Fibroblast of lung (primary cell): ENCODE results near the gene NUP37. TPM values are rescaled to one million over a fixed set of nuclear protein-coding genes. Genes with fewer than 3 reads are reported as not detected.
A peak's percentile ranks its signal among the peaks of the same experiment; 100 is the strongest.

Experiments used
- DNase-seq, 2 donors: peaks; one replicate each; pipeline versions ENCODE4 v3.0.0 to v3.0.0-alpha.2; 2010; ENCODE audit warnings: low read depth in 2 of 2
- H2AFZ ChIP-seq: 2 replicates; pipeline ENCODE4 v1.5.1; 2012; ENCODE audit warnings: low read length, control low read depth, inconsistent platforms
- H3K27ac ChIP-seq: 2 replicates; pipeline ENCODE4 v1.5.1; 2011; ENCODE audit warnings: low read length, control low read depth; ENCODE audit not compliant: insufficient read depth
- H3K27me3 ChIP-seq: 2 replicates; pipeline ENCODE4 v1.5.1; 2011; ENCODE audit warnings: mild to moderate bottlenecking, low read length; ENCODE audit not compliant: control insufficient read depth, insufficient read depth
- H3K36me3 ChIP-seq: 2 replicates; pipeline ENCODE4 v1.5.1; 2011; ENCODE audit warnings: low read length; ENCODE audit not compliant: control insufficient read depth, insufficient read depth
- H3K4me1 ChIP-seq: 2 replicates; pipeline ENCODE4 v1.5.1; 2011; ENCODE audit warnings: low read length; ENCODE audit not compliant: control insufficient read depth, insufficient read depth; ENCODE audit errors: extremely low read depth
- H3K4me2 ChIP-seq: 2 replicates; pipeline ENCODE4 v1.5.1; 2011; ENCODE audit warnings: low read length, control low read depth; ENCODE audit not compliant: insufficient read depth; ENCODE audit errors: extremely low read depth
- H3K4me3 ChIP-seq, 4 experiments: fragments of 200-600 bp in 1 of 4; sonication (generic) in 1 of 4; replicated peaks in 1 of 4; 2 replicates each; pipeline ENCODE4 v1.5.1; 2011 to 2016; ENCODE audit warnings: low read length in 4 of 4, low read depth in 3 of 4, mild to moderate bottlenecking in 3 of 4, control low read depth in 2 of 4, inconsistent platforms in 1 of 4, mixed read lengths in 1 of 4; ENCODE audit not compliant: insufficient read depth in 1 of 4; ENCODE audit errors: control extremely low read depth in 1 of 4
- H3K79me2 ChIP-seq: 2 replicates; pipeline ENCODE4 v1.5.1; 2012; ENCODE audit warnings: mild to moderate bottlenecking, low read length, inconsistent platforms; ENCODE audit not compliant: control insufficient read depth, insufficient read depth
- H3K9ac ChIP-seq: 2 replicates; pipeline ENCODE4 v1.5.1; 2011; ENCODE audit warnings: mild to moderate bottlenecking, low read length, control low read depth; ENCODE audit not compliant: insufficient read depth
- H3K9me3 ChIP-seq: 2 replicates; pipeline ENCODE4 v1.5.1; 2012; ENCODE audit warnings: low read depth, low read length; ENCODE audit not compliant: control insufficient read depth, insufficient read depth
- H4K20me1 ChIP-seq: 2 replicates; pipeline ENCODE4 v1.5.1; 2011; ENCODE audit warnings: low read length; ENCODE audit not compliant: control insufficient read depth, insufficient read depth; ENCODE audit errors: extremely low read depth
- EZH2 ChIP-seq: IDR thresholded peaks from 2 replicates; pipeline ENCODE4 v1.5.1; 2012; ENCODE audit warnings: low read length, control low read depth, mild to moderate bottlenecking; ENCODE audit errors: missing control alignments
- polyA plus RNA-seq, 2 donors: library from polyadenylated mRNA; depleted of rRNA in 1 of 2; stranded (reverse) in 1 of 2; unstranded in 1 of 2; fragments of >200 nt; gene quantifications; 2 replicates each; pipeline ENCODE4 v1.2.1, GENCODE V29; 2011 to 2012; ENCODE audit warnings: missing spikeins in 1 of 2
- total RNA-seq: library from RNA; depleted of rRNA; stranded (reverse); fragments of >200 nt; gene quantifications from 2 replicates; pipeline ENCODE4 v1.2.1, GENCODE V29; 2014
- TF ChIP-seq, protein P1 (sequence below), 2 donors: IDR thresholded peaks in 1 of 2; conservative IDR thresholded peaks in 1 of 2; 1 replicate in 1 of 2; 2 replicates in 1 of 2; pipeline ENCODE4 v1.5.1; 2011 to 2012; ENCODE audit warnings: low read length in 2 of 2, control low read depth in 1 of 2, inconsistent platforms in 1 of 2, low read depth in 1 of 2, mild to moderate bottlenecking in 1 of 2

The NUP37 gene
- total and polyA plus RNA-seq, 2 donors (not counting 1 experiment from before 2014, with no cell fraction given), result 38.3 to 61.9 TPM

DNA sequence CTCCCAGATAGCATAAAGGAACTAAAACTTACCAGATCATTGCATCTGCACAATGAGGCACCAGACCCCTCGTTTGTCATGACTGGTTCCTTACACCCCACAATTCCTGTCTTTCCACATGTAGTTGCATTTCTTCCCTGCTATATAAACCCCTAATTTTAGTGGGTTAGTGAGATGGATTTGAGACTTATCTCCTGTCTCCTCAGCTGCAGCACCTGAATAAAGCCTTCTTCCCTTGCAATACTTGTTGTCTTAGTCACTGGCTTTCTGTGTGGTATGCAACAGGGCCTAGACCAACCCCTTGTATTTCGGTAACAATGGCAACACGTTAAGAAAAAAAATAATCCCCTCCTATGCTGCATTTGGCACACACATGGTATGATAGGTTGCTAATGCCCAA lies 13.0 kb downstream of the NUP37 start:
- no peak overlapping the region for H2AFZ ChIP-seq
- no peak for DNase-seq

DNA sequence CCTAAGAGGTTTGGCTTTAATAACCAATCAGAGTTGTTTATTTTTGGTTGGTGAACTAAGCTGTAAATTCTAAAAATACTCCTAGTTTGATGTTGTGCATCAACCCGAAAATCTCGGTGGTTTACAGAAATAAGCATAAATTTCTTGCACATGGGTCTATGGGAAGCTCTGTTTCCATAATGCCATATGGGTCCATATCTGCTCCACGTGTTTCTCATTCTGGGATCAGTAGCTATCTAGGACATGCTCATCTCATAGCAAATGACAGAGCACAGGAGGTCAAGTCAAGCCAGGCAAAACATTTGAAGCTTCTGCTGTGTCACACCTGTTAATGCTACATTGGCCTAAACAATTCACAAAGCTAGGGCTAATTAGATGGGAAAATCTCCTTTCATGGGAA lies 23.1 kb downstream of the NUP37 start:
- H4K20me1 ChIP-seq, result no peaks in the 10 kb centered on the region
- H3K27me3 ChIP-seq, result no peaks in the 10 kb centered on the region
- no peaks in the 10 kb centered on the region for H3K79me2 ChIP-seq
- DNase-seq, result no peak
- no peak overlapping the region for H3K4me3 ChIP-seq
- peaks cover 4% of the 10 kb centered on the region for H3K4me1 ChIP-seq
- H3K4me2 ChIP-seq, result no peak overlapping the region
- no peak overlapping the region for H3K27ac ChIP-seq
- H3K36me3 ChIP-seq, result peaks cover 2% of the 10 kb centered on the region
- no peaks in the 10 kb centered on the region for H3K9me3 ChIP-seq
- H3K9ac ChIP-seq, result no peak overlapping the region
- TF ChIP-seq, protein P1, sequence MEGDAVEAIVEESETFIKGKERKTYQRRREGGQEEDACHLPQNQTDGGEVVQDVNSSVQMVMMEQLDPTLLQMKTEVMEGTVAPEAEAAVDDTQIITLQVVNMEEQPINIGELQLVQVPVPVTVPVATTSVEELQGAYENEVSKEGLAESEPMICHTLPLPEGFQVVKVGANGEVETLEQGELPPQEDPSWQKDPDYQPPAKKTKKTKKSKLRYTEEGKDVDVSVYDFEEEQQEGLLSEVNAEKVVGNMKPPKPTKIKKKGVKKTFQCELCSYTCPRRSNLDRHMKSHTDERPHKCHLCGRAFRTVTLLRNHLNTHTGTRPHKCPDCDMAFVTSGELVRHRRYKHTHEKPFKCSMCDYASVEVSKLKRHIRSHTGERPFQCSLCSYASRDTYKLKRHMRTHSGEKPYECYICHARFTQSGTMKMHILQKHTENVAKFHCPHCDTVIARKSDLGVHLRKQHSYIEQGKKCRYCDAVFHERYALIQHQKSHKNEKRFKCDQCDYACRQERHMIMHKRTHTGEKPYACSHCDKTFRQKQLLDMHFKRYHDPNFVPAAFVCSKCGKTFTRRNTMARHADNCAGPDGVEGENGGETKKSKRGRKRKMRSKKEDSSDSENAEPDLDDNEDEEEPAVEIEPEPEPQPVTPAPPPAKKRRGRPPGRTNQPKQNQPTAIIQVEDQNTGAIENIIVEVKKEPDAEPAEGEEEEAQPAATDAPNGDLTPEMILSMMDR (conservative IDR thresholded peaks at IDR 0.05 in 1 of 2, IDR thresholded peaks at IDR 0.05 in 1 of 2; ENCODE audit: low read depth in 1 of 2, low read length in 2 of 2), result no peak
- no peak for TF ChIP-seq EZH2
- no peak overlapping the region for H2AFZ ChIP-seq

More for the DNA sequence above, 13.0 kb downstream of the NUP37 start:
- Histone ChIP-seq H3K4me2 (no peak overlapping the region), H3K4me3 (no peak overlapping the region), H3K27ac (no peak overlapping the region), H3K4me1 (no peaks in the 10 kb centered on the region), H3K79me2 (no peaks in the 10 kb centered on the region), H4K20me1 (no peaks in the 10 kb centered on the region), H3K9ac (no peak overlapping the region), H3K27me3 (no peaks in the 10 kb centered on the region), H3K9me3 (no peaks in the 10 kb centered on the region), H3K36me3 (peaks cover 4% of the 10 kb centered on the region)
- no peak for TF ChIP-seq EZH2
- TF ChIP-seq, protein P1 (conservative IDR thresholded peaks at IDR 0.05 in 1 of 2, IDR thresholded peaks at IDR 0.05 in 1 of 2; ENCODE audit: low read depth in 1 of 2, low read length in 2 of 2), result no peak

DNA sequence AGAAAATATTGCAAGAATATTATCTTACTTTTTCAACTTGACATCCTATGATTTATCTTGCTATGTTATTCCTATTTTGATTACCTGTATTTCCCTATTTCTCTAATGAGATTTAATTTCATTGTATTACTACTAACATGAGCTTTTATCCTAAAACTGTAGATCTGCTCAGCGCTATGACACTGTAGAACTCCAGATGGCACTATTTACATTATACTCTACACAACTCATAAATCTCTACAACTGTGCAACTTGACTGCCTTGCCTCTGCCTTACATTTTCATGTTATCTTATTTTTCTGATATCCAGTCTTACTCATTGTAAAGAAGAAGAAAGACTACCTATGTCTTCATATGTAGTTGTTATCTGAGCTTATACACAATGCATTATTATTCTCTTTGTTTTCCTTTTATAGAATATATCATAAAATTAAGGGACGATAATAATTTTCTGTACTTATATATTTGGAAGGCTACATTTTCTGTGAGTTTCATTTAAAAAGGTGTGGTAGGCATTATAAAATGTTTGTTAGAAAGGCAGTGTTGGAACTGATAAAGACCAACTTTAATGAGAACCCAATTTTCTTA lies 24.1 kb downstream of the NUP37 start:
- no peak overlapping the region for H3K4me2 ChIP-seq
- peaks cover 2% of the 10 kb centered on the region for H3K36me3 ChIP-seq
- H3K4me1 ChIP-seq, result peaks cover 4% of the 10 kb centered on the region
- no peaks in the 10 kb centered on the region for H3K79me2 ChIP-seq
- H3K27ac ChIP-seq, result no peak overlapping the region
- no peak overlapping the region for H2AFZ ChIP-seq
- peak; percentile 17 to 69 for DNase-seq
- no peaks in the 10 kb centered on the region for H3K9me3 ChIP-seq
- no peak overlapping the region for H3K9ac ChIP-seq
- H3K27me3 ChIP-seq, result no peaks in the 10 kb centered on the region
- no peak for TF ChIP-seq EZH2
- TF ChIP-seq, protein P1 (conservative IDR thresholded peaks at IDR 0.05 in 1 of 2, IDR thresholded peaks at IDR 0.05 in 1 of 2; ENCODE audit: low read depth in 1 of 2, low read length in 2 of 2), result peak; percentile 34 to 50
- no peak overlapping the region for H3K4me3 ChIP-seq
- H4K20me1 ChIP-seq, result no peaks in the 10 kb centered on the region
